ENCODE measurements around the gene ARHGAP18. TPM values are rescaled to one million over a fixed set of nuclear protein-coding genes. Genes with fewer than 3 reads are reported as not detected.

Gene ARHGAP18
- total and polyA plus RNA-seq, 2 donors, result 4.9 to 39.5 TPM

GRCh38 chr6:129736105-129736504 is 26.1 kb upstream of the ARHGAP18 start:
- Histone ChIP-seq H3K4me1 (ENCODE audit: insufficient read depth) (no peaks in the 10 kb centered on the region), H3K4me3 (ENCODE audit: low read depth, low read length) (no peak overlapping the region), H3K36me3 (ENCODE audit: insufficient read depth) (no peaks in the 10 kb centered on the region), H3K27ac (ENCODE audit: low read depth) (no peak overlapping the region)
- 93% methylated on average over 2 of the region's 2 CpGs for WGBS
- no peak for DNase-seq (ENCODE audit: extremely low spot score)

DNA sequence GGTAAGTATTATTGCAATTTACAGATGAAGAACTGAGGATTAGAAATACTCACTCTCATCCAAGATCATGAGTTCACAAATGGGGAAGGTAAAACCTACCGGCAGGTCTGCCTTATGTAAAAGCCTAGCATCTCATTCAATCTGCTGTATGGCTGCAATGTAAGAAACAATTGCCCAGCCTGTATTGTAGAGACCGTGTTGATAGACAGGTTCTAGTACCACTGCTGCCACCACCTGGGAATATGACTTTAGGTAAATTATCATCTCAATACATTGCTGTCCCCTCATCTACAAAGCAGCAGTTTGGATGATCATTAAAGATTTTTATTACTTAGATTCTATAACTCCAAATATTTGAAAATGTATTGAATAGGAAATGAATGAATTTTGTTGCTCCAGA is 23.3 kb upstream of the ARHGAP18 start:
- H3K4me3 ChIP-seq (ENCODE audit: low read depth, low read length), result no peak overlapping the region
- no peaks in the 10 kb centered on the region for H3K4me1 ChIP-seq (ENCODE audit: insufficient read depth)
- WGBS, result 77% methylated on average over 2 of the region's 2 CpGs
- no peak for DNase-seq (ENCODE audit: extremely low spot score)
- H3K36me3 ChIP-seq (ENCODE audit: insufficient read depth), result no peaks in the 10 kb centered on the region
- no peak overlapping the region for H3K27ac ChIP-seq (ENCODE audit: low read depth)

DNA sequence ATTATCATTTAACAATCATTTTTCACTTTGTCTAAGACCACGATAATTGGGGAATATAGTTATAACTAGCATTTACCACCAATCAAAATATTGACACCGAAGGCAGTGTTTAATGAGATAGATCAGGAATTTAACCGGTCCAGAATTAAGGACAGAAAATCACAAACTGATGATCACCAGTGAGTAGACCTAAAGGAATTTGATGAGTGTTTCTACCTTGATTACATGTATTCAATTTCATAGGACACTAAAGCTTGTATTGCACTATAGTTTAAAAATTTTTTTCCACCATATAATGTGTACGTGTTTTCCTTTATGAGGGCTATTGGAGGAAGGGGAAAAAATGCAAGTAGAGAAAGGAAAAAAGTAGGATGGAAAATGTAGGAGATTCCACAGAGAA is 22.6 kb upstream of the ARHGAP18 start:
- DNase-seq (ENCODE audit: extremely low spot score), result no peak
- H3K36me3 ChIP-seq (ENCODE audit: insufficient read depth), result no peaks in the 10 kb centered on the region
- 92% methylated on average over 4 of the region's 4 CpGs for WGBS
- H3K4me3 ChIP-seq (ENCODE audit: low read depth, low read length), result no peak overlapping the region
- no peak overlapping the region for H3K27ac ChIP-seq (ENCODE audit: low read depth)
- H3K4me1 ChIP-seq (ENCODE audit: insufficient read depth), result no peaks in the 10 kb centered on the region

GRCh38 chr6:129732034-129732433 is 22.1 kb upstream of the ARHGAP18 start:
- Histone ChIP-seq H3K4me1 (ENCODE audit: insufficient read depth) (no peaks in the 10 kb centered on the region), H3K36me3 (ENCODE audit: insufficient read depth) (no peaks in the 10 kb centered on the region), H3K27ac (ENCODE audit: low read depth) (no peak overlapping the region), H3K4me3 (ENCODE audit: low read depth, low read length) (no peak overlapping the region)
- no peak for DNase-seq (ENCODE audit: extremely low spot score)
- WGBS, result 52% methylated on average over 2 of the region's 2 CpGs

GRCh38 chr6:129731428-129731827 is 21.5 kb upstream of the ARHGAP18 start:
- Histone ChIP-seq H3K4me1 (ENCODE audit: insufficient read depth) (no peaks in the 10 kb centered on the region), H3K27ac (ENCODE audit: low read depth) (no peak overlapping the region), H3K4me3 (ENCODE audit: low read depth, low read length) (no peak overlapping the region), H3K36me3 (ENCODE audit: insufficient read depth) (no peaks in the 10 kb centered on the region)
- no peak for DNase-seq (ENCODE audit: extremely low spot score)
- WGBS, result 73% methylated on average over 4 of the region's 4 CpGs

DNA sequence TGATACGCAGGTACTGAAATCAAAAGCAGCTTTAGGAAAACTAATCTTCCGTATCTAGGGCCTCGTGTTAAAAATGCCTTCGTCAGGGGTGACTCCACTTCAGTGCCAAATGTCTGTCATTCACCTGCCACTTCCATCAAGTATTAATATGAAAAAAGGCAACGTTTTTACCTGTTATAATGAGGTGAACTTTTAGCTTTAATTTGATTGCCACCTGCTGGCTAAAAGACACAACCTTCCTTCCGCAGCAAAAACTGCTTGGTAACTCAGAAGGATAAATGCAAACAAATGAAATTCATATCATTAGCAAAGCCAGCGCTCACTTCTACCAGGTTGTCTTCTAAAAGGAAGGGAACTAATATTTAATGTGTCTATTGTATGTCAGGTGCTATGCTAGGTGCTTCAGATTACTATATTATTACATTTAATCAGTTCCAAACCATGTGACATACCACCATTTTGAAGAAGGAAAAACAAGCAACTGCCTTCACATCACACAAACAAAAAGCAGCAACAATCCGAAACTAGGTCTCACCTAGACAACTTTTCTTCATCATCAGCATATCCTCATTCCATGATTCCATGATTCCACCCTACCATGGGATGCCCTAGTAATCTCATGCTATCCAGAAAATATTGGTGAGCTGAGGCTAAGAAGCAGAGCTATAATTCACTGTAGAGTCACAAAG is 20.6 kb upstream of the ARHGAP18 start:
- no peak overlapping the region for H3K27ac ChIP-seq (ENCODE audit: low read depth)
- WGBS, result 61% methylated on average over 8 of the region's 8 CpGs
- DNase-seq (ENCODE audit: extremely low spot score), result no peak

DNA sequence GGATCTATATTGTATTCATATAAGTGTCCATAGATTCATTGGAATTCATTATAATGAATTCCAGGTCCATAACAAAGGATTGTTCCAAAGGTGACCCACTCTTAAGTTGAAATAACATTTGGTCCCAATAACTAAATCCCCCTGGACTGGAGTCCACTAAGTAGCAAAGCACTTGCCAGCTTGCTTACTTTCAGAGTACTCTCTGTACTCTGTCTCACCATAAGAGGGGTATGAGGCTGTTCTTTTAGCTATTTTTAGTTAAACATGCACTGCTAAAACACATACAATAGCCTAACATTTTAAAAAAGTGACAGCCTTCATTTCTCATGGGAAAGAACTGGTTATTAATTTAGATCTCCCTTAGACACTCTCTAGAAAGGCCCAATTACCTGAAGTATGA is 16.7 kb upstream of the ARHGAP18 start:
- H3K4me3 ChIP-seq (ENCODE audit: low read depth, low read length), result no peak overlapping the region
- H3K36me3 ChIP-seq (ENCODE audit: insufficient read depth), result no peaks in the 10 kb centered on the region
- no peak overlapping the region for H3K27ac ChIP-seq (ENCODE audit: low read depth)
- no peaks in the 10 kb centered on the region for H3K4me1 ChIP-seq (ENCODE audit: insufficient read depth)
- no peak for DNase-seq (ENCODE audit: extremely low spot score)

More for the DNA sequence above, 20.6 kb upstream of the ARHGAP18 start:
- no peaks in the 10 kb centered on the region for H3K4me1 ChIP-seq (ENCODE audit: insufficient read depth)
- H3K36me3 ChIP-seq (ENCODE audit: insufficient read depth), result no peaks in the 10 kb centered on the region
- H3K4me3 ChIP-seq (ENCODE audit: low read depth, low read length), result no peak overlapping the region

GRCh38 chr6:129725341-129725740 is 15.4 kb upstream of the ARHGAP18 start:
- Histone ChIP-seq H3K4me3 (ENCODE audit: low read depth, low read length) (no peak overlapping the region), H3K36me3 (ENCODE audit: insufficient read depth) (no peaks in the 10 kb centered on the region), H3K4me1 (ENCODE audit: insufficient read depth) (no peaks in the 10 kb centered on the region), H3K27ac (ENCODE audit: low read depth) (no peak overlapping the region)
- DNase-seq (ENCODE audit: extremely low spot score), result no peak
- 74% methylated on average over 4 of the region's 4 CpGs for WGBS

DNA sequence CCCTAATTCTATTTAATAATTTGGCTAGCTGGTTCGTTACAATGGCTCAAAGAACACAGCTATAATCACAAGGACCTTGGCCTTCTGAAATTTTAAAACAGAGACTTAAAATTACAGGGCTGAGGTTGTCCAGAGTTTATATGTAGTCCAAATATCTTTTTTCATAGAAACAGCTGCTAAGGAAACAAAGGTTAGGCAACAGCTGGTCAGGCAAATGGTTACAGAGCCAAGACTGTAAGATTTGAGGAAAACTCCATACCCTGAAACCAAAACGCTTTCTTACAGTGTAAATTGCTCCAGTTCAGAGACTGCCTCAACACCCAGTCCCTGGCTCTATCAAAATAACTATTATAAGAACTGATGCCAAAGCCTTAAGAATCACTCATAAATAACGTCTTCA is 9.7 kb upstream of the ARHGAP18 start:
- WGBS, result 55% methylated on average over 3 of the region's 3 CpGs
- no peak for DNase-seq (ENCODE audit: extremely low spot score)
- Histone ChIP-seq H3K27ac (ENCODE audit: low read depth) (no peak overlapping the region), H3K4me3 (ENCODE audit: low read depth, low read length) (no peak overlapping the region), H3K4me1 (ENCODE audit: insufficient read depth) (no peaks in the 10 kb centered on the region), H3K36me3 (ENCODE audit: insufficient read depth) (no peaks in the 10 kb centered on the region)

DNA sequence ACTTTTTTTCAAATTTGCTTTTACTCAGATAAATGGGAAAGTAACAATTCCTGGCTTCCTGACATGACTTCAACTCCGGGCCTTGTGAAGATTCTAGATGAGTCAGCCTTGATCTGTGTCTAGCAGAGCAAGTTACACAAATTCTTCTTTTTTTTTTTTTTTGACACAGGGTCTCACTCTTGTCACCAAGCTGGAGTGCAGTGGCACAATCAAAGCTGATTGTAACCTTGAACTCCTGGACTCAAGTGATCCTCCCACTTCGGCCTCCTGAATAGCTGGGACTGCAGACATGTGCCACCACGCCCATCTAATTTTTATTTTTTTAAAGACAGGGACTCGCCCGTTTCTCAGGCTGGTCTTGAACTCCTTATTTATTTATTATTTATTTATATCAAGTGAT is 7.3 kb upstream of the ARHGAP18 start:
- DNase-seq (ENCODE audit: extremely low spot score), result no peak
- Histone ChIP-seq H3K27ac (ENCODE audit: low read depth) (no peak overlapping the region), H3K4me1 (ENCODE audit: insufficient read depth) (no peaks in the 10 kb centered on the region), H3K4me3 (ENCODE audit: low read depth, low read length) (no peak overlapping the region), H3K36me3 (ENCODE audit: insufficient read depth) (no peaks in the 10 kb centered on the region)
- 78% methylated on average over 5 of the region's 5 CpGs for WGBS

DNA sequence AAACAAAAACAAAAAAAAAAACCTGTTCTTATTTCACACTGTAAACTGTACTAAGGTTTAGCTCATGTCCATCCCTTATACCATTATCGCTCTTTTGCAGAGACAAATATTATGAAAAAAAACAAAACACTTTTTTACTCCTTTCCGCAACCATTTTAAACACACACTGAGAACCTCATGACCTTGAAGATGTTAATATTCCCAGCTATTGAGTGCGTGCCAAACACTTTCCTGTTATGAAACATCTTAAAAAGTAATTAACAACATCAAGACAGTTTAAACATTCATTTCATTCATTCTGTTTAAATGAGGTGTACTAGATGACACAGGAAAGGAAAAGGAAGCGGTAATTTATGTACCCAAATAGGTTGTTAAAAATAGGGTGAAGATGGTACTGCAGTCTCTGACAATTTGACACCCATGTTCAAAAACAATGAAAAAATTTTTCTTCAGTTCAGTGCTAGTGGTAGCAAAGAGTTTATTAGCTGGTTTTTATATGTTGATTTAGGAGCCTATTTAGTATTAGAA is 3.9 kb upstream of the ARHGAP18 start:
- no peak overlapping the region for H3K4me3 ChIP-seq (ENCODE audit: low read depth, low read length)
- no peak for DNase-seq (ENCODE audit: extremely low spot score)
- H3K4me1 ChIP-seq (ENCODE audit: insufficient read depth), result no peaks in the 10 kb centered on the region
- WGBS, result 85% methylated on average over 4 of the region's 4 CpGs
- no peaks in the 10 kb centered on the region for H3K36me3 ChIP-seq (ENCODE audit: insufficient read depth)
- H3K27ac ChIP-seq (ENCODE audit: low read depth), result no peak overlapping the region

- Histone ChIP-seq H3K4me3 (ENCODE audit: low read depth, low read length) (no peak overlapping the region), H3K4me1 (ENCODE audit: insufficient read depth) (no peaks in the 10 kb centered on the region), H3K36me3 (ENCODE audit: insufficient read depth) (no peaks in the 10 kb centered on the region), H3K27ac (ENCODE audit: low read depth) (no peak overlapping the region)
- 91% methylated on average over 2 of the region's 2 CpGs for WGBS
- DNase-seq (ENCODE audit: extremely low spot score), result no peak
Measured at GRCh38 chr6:129711271-129711631, 1.3 kb upstream of the ARHGAP18 start.

DNA sequence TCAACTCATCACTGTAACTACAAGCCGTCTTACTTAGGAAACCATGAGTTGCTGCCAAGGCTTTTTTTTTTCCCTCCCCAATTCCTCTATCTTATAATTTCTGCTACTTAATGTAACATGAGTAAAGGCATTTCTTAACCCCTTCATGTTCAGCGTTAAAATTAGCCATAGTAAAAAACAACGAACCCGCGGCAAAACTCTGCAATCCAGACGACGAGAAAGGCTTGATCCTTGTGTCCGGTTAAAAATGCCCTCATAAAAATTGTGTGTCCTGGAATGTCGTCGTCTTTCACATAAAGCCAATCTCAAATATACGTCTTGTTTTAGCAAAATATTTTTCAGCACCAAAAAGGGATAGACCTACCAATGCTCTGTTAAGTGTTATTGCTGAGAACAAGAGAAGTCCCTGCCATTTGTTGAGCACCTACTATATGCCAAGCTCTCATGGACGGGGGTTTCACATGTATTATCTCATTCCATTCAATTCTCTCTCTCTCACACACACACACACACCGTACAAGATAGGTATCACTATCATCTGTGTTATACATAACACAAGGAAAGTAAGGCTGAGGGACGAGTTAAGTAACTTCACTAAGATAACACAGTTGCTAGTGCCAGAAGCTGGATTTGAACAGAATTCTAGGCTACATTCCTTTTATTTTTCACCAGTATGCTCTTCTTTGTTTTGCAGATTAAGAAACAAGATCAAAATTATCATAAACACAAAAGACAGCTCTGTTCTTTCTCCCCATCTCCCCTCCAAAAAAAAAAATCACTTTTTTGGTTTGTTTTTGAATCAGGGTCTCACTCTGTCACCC is 683 bp upstream of the ARHGAP18 start:
- 17% methylated on average over 14 of the region's 14 CpGs for WGBS
- Histone ChIP-seq H3K36me3 (ENCODE audit: insufficient read depth) (no peaks in the 10 kb centered on the region), H3K27ac (ENCODE audit: low read depth) (no peak overlapping the region), H3K4me3 (ENCODE audit: low read depth, low read length) (peak overlapping the region; percentile 52), H3K4me1 (ENCODE audit: insufficient read depth) (no peaks in the 10 kb centered on the region)
- DNase-seq (ENCODE audit: extremely low spot score), result no peak

DNA sequence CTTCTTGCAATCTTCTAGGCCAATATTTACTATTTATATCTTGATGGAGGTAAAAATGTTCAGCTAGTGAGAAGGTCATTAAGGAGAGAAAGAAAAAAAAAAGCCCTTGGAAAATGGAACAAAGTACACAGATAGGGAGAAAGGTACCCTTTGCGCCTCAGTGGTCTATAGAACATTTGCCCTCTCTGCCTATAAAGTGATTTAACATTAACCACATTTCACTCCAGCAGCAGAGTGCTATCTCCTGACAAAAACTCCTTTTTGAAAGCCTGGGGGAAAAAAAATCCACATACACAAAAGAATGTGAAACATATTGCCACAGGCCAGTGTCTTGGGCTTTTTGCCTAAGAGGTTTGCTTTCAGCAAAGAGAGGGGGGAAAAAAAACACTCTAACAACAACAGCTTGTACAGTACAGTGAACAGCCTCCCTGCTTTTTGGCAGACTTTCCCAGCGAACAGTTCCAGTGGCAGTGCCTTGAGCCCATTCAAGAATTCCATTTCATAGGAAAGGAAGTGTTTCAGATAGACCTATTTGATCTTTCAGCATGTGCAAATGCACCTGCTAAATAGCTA is 695 bp downstream of the ARHGAP18 start:
- Histone ChIP-seq H3K27ac (ENCODE audit: low read depth) (no peak overlapping the region), H3K4me1 (ENCODE audit: insufficient read depth) (no peaks in the 10 kb centered on the region), H3K36me3 (ENCODE audit: insufficient read depth) (no peaks in the 10 kb centered on the region), H3K4me3 (ENCODE audit: low read depth, low read length) (peak overlapping the region; percentile 52)
- peak; percentile 37 for DNase-seq (ENCODE audit: extremely low spot score)
- WGBS, result 25% methylated on average over 2 of the region's 2 CpGs
